Tibial nerve (tissue), 4 donors: ENCODE results near the gene SERPINB2.

Source experiments
- EP300 ChIP-seq, 2 donors: sonication (generic); formaldehyde crosslinking; IDR thresholded peaks; one replicate each; pipeline ENCODE4 v1.6.1; 2017; ENCODE audit warnings: antibody characterized with exemption in 2 of 2, mild to moderate bottlenecking in 1 of 2
- POLR2A ChIP-seq, 2 donors: fragments of 450-650 bp; IDR thresholded peaks; one replicate each; pipeline ENCODE4 v1.6.1; 2017; ENCODE audit warnings: antibody characterized with exemption in 2 of 2, mild to moderate bottlenecking in 2 of 2, moderate library complexity in 2 of 2
- TF ChIP-seq, protein P1 (sequence below), 5 experiments: fragments of 200-600 bp in 3 of 5; fragments of 450-650 bp in 2 of 5; sonication (generic) in 3 of 5; IDR thresholded peaks; one replicate each; pipeline ENCODE4 v1.5.1; 2016 to 2019; ENCODE audit warnings: antibody characterized with exemption in 5 of 5, mild to moderate bottlenecking in 3 of 5, moderate library complexity in 2 of 5

DNA sequence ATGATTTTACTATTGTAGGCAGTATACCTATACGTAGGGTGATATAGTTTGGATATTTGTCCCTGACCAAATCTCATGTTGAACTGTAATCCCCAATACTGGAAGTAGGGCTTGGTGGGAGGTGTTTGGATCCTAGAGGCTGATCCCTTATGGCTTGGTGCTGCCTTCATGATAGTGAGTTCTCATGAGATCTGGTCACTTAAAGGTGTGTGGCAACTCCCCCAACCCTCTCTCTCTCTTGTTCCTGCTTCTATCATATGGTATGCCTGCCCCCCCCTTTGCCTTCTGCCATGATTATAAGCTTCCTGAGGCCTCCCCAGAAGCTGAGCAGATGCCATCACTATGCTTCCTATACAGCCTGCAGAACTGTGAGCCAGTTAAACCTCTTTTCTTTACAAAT, 18.6 kb downstream of the SERPINB2 start:
- TF ChIP-seq POLR2A (IDR thresholded peaks at IDR 0.05) (no peak), EP300 (IDR thresholded peaks at IDR 0.05) (no peak)
- TF ChIP-seq, protein P1, sequence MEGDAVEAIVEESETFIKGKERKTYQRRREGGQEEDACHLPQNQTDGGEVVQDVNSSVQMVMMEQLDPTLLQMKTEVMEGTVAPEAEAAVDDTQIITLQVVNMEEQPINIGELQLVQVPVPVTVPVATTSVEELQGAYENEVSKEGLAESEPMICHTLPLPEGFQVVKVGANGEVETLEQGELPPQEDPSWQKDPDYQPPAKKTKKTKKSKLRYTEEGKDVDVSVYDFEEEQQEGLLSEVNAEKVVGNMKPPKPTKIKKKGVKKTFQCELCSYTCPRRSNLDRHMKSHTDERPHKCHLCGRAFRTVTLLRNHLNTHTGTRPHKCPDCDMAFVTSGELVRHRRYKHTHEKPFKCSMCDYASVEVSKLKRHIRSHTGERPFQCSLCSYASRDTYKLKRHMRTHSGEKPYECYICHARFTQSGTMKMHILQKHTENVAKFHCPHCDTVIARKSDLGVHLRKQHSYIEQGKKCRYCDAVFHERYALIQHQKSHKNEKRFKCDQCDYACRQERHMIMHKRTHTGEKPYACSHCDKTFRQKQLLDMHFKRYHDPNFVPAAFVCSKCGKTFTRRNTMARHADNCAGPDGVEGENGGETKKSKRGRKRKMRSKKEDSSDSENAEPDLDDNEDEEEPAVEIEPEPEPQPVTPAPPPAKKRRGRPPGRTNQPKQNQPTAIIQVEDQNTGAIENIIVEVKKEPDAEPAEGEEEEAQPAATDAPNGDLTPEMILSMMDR (IDR thresholded peaks at IDR 0.05): no peak
